Activated T-helper 1 cell treated with anti-CD3 and anti-CD28 coated beads, Interleukin-12 subunit alpha, Interleukin-12 subunit beta, Interleukin-2, Interleukin-4 antibody, amounts not matched to agents 30 ng/mL and 10 ng/mL and 1 ng/mL, durations not matched to agents 14 hours and 24 hours and 36 hours (primary cell): Measurements from ENCODE around the gene POLR3C. TPM values are rescaled to one million over a fixed set of nuclear protein-coding genes. Genes with fewer than 3 reads are reported as not detected.
"Not testable (repeated sequence)": the region's sequence is repeated elsewhere in the genome, so short reads cannot be mapped to it uniquely, and the experiment has no call there.

Experiments used
- DNase-seq: peaks from one replicate; pipeline ENCODE4 v3.0.0; 2021; ENCODE audit warnings: low spot score
- H3K27ac Mint-ChIP-seq: one replicate; pipeline ENCODE4 v1.8.0; 2021; ENCODE audit warnings: mild to moderate bottlenecking, mixed read lengths
- H3K27me3 Mint-ChIP-seq: one replicate; pipeline ENCODE4 v1.8.0; 2022; ENCODE audit warnings: mild to moderate bottlenecking, moderate library complexity, mixed read lengths; ENCODE audit not compliant: insufficient read depth
- H3K36me3 Mint-ChIP-seq: one replicate; pipeline ENCODE4 v1.8.0; 2021; ENCODE audit warnings: low read depth, mixed read lengths
- H3K4me1 Mint-ChIP-seq: one replicate; pipeline ENCODE4 v1.8.0; 2021; ENCODE audit warnings: low read depth, mixed read lengths
- H3K4me3 Mint-ChIP-seq: one replicate; pipeline ENCODE4 v1.8.0; 2021; ENCODE audit warnings: mild to moderate bottlenecking, moderate library complexity, mixed read lengths
- H3K9me3 Mint-ChIP-seq: one replicate; pipeline ENCODE4 v1.8.0; 2021; ENCODE audit warnings: mixed read lengths
- intact Hi-C: fragments of 100-400 bp; cut with micrococcal nuclease; formaldehyde crosslinking; loops from one replicate; pipeline ENCODE4 v1.15.1; 2024
- total RNA-seq: library from RNA; stranded (reverse); gene quantifications from 2 replicates; pipeline ENCODE4 v1.2.3, GENCODE V29; 2022

POLR3C gene
- total RNA-seq, 1 donor from 2014 or later: 44.5 TPM

DNA sequence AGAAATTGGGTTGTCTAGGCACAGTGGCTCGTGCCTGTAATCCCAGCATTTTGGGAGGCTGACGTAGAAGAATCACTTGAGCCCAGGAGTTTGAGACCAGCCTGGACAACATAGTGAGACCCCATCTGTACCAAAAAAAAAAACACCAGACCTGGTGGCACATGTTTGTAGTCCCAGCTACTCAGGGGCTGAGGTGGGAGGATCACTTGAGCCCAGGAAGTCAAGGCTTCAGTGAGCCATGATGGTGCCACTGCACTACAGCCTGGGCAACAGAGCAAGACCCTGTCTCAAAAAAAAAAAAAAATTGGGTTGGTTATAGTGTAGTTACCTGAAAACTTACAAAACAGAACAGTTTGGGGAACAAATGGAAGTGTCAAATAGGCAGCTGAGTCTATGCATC is 6.8 kb downstream of the POLR3C start:
- Mint-ChIP-seq H3K4me1 (peaks cover 32% of the 10 kb centered on the region), H3K36me3 (peaks cover 59% of the 10 kb centered on the region)
- DNase-seq, H3K4me3 Mint-ChIP-seq, H3K9me3 Mint-ChIP-seq, H3K27me3 Mint-ChIP-seq, H3K27ac Mint-ChIP-seq, intact Hi-C loops: not testable (repeated sequence)

DNA sequence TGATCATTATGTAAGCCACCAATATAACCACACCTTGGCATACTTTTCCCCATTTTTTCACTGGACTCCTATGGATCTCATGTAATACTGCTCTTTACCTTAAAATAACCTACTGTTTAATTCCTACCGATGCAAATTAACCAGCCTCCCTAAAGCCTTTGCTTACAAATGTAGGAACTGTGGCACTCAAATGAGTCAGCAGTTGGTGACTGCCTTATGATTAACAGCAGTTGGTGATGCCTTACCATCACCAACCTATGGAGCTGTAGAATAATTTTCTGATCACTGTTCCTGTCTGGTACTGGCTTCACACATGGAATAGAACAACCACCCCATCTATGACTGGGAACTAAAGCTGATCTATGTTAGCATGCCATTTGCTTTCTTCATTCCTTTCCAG is 13.7 kb downstream of the POLR3C start:
- H3K4me3 Mint-ChIP-seq: no peak overlapping the region
- no peaks in the 10 kb centered on the region for H3K27me3 Mint-ChIP-seq
- no peaks in the 10 kb centered on the region for H3K4me1 Mint-ChIP-seq
- intact Hi-C loops: no loop called here
- DNase-seq: no peak
- peaks cover 40% of the 10 kb centered on the region for H3K36me3 Mint-ChIP-seq
- no peak overlapping the region for H3K27ac Mint-ChIP-seq
- H3K9me3 Mint-ChIP-seq: no peaks in the 10 kb centered on the region

DNA sequence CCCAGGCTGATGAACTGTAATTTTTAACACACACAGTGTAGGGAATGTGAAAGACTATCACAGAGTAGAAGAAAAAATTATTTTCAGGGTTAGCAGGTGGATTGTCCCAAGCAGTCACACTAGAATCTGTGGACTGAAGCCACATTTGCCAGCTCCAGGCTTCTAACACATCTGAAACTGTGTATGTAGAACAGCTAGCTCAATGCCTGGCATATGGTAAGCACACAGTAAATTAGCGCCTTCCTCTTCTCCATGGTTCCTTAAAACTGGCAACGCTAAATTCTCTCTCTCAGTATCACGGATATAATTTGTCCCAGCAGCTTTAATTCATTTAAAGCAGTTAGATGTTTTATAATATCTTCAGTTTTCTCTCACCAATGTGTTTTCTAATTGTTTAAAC is 19.0 kb downstream of the POLR3C start:
- Mint-ChIP-seq H3K4me1 (peaks cover 6% of the 10 kb centered on the region), H3K4me3 (no peak overlapping the region), H3K9me3 (no peaks in the 10 kb centered on the region), H3K27ac (no peak overlapping the region), H3K27me3 (no peaks in the 10 kb centered on the region), H3K36me3 (peaks cover 22% of the 10 kb centered on the region)
- intact Hi-C loops: no loop called here
- DNase-seq: no peak

DNA sequence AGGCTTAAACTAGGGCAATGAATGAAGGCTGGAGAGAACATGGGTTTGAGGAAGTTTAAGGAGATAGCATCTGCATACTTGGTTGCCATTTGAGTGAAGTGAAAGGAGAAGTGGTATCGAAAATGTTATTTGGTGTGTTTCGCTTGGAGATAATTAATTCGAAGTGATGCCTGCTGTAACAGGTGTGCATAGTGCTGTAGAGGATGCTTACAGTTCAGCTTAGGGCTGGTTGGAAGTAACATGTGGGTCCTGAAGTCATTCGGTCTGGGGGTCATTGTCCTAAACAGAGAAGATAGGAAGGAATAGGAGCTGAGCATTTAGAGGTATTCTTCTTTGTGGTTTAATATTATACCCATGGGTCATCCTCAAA is 21.1 kb downstream of the POLR3C start:
- H3K27ac Mint-ChIP-seq: no peak overlapping the region

DNA sequence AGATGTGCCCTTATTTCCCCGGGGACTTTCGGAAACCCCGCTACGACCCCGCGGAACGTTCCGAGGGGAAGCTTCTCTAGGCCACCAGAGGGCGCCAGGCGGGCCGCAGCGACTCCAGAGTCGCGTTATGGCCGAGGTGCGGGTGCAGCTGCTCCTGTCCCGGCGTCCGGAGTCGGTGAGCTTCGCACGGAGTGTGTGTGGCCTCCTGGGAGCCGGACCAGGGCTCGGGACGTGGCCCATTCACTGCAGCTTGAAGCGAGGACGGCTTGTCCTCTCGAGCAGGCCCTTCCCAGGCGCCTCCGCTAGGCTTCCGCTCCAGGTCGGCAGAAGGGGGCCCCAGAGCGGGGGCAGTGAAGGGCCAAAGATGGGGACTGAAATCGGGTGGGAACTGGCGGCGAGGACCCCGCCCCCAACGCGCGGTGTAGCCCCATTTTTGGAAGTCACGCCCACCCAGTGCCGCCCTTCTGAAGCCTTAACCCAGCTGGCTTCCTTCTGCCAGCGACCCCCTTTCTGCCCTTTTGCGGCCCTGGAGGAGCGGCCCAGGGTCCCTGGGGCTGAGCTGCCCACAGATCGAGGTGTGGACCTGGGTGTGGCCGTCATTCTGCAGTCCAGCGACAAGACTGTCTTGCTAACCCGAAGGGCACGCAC is 21.6 kb downstream of the POLR3C start, which contains the start of gene NUDT17:
TSS of gene NUDT17 (plus strand) at position 117 of the 648 bp plus-strand sequence. CDS start at position 128, 11 bp downstream.
- Mint-ChIP-seq H3K4me3 (peak within 1 kb of the TSS; percentile 9), H3K9me3 (no peaks in the 10 kb centered on the region), H3K27me3 (no peaks in the 10 kb centered on the region), H3K27ac (peak within 1 kb of the TSS; percentile 67), H3K4me1 (peaks cover 6% of the 10 kb centered on the region), H3K36me3 (peaks cover 26% of the 10 kb centered on the region)
- peak; percentile 62 for DNase-seq
- intact Hi-C loops: loop anchor here (1.0 to 2.0 kb wide), 5 partner anchors 25 to 168 kb away; partner anchors contain the start of genes ITGA10 and PEX11B

More for the DNA sequence above, 21.1 kb downstream of the POLR3C start:
- intact Hi-C loops: loop anchor here (2.0 kb wide), 3 partner anchors 26 to 74 kb away; partner anchors contain the start of gene PEX11B
- H3K36me3 Mint-ChIP-seq: peaks cover 24% of the 10 kb centered on the region
- no peak for DNase-seq
- H3K27me3 Mint-ChIP-seq: no peaks in the 10 kb centered on the region
- no peak overlapping the region for H3K4me3 Mint-ChIP-seq
- H3K9me3 Mint-ChIP-seq: no peaks in the 10 kb centered on the region
- peaks cover 6% of the 10 kb centered on the region for H3K4me1 Mint-ChIP-seq

DNA sequence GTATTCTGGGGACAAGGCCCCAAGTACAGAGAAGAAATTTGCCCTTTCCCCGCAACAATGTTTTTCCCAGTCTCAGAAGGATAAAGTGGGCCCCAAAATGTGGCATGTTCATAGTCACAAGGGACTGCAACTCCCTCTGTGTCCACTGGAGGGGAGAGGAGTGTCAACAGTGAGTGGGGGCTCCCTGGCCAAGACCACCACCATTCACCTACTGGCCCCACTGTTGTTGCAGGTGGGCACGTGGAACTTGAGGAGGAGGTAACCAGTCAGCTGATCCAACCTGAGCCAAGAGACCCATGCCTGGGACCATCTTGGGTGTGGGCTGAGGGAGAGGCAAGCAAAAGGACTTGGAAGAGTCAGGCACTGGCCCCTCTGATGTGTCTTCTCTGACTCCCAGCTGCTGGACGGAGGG is 22.2 kb downstream of the POLR3C start:
- no peaks in the 10 kb centered on the region for H3K27me3 Mint-ChIP-seq
- peak overlapping the region; percentile 67 for H3K27ac Mint-ChIP-seq
- peak overlapping the region; percentile 9 for H3K4me3 Mint-ChIP-seq
- H3K36me3 Mint-ChIP-seq: peaks cover 29% of the 10 kb centered on the region
- H3K4me1 Mint-ChIP-seq: peaks cover 6% of the 10 kb centered on the region
- no peaks in the 10 kb centered on the region for H3K9me3 Mint-ChIP-seq
- intact Hi-C loops: loop anchor here (1.0 kb wide), 2 partner anchors 64 to 167 kb away; partner anchors contain the start of gene ITGA10
- peak; percentile 23 for DNase-seq

DNA sequence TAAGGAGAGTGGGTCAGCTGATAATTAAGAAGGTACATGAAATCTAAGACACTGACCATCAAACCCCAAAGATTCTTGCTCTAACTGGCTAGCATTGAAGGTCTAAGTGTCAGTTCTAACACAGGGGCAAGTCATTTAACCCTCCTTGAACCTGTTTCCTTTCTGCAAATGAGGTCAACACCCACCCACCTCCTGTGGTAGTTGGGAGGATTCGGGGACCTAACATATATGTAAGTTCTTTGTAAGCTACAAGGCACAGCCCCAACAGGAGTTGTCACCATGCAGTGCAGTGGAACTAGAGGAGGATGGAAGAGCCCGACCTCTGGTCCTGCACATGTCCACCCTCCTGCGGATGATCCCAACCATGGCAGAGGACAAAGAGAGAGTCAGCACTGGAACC is 23.8 kb downstream of the POLR3C start:
- H3K4me3 Mint-ChIP-seq: no peak overlapping the region
- H3K36me3 Mint-ChIP-seq: peaks cover 23% of the 10 kb centered on the region
- peaks cover 6% of the 10 kb centered on the region for H3K4me1 Mint-ChIP-seq
- intact Hi-C loops: no loop called here
- H3K9me3 Mint-ChIP-seq: no peaks in the 10 kb centered on the region
- no peak overlapping the region for H3K27ac Mint-ChIP-seq
- no peaks in the 10 kb centered on the region for H3K27me3 Mint-ChIP-seq
- no peak for DNase-seq

DNA sequence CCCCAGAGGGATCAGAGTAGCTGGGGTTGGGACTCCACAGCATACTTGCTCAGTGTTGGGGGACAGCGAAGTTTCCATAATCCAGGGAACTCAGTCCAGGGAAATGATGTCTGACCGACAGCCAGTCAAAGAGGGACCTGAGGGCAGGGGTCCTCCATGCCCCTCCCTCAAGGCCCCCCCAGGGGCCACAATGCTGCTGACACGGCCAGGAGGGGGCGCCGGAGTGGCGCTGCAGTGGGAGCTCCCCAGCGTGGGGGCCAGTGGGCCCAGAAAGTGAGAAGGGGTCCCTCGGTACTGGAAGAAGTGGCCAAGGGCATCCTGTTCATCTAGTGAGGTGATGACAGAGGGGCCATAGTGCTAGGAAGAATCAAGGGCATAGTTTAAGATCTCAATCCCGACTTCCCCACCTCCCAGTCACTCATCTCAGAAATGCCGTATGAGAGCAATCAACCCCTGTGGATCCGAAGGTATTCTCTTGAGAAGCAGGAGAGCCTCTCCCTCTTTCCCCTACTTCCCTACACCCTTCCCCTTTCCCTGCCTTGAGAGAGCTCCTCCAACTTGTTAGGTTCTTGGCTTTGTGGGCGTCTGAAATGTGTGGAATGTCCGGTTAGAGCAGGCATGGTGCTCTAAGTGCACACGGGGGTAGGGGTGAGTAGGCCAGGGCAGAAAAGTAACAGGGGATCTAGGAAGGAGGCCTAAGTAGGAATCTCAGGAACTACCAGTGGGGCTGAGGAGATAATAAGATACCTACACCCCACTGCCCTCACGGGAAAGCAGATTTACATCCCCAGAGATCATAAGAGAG is 25.6 kb downstream of the POLR3C start:
- Mint-ChIP-seq H3K9me3 (no peaks in the 10 kb centered on the region), H3K27me3 (no peaks in the 10 kb centered on the region), H3K27ac (peak overlapping the region; percentile 27), H3K4me3 (no peak overlapping the region), H3K4me1 (peaks cover 6% of the 10 kb centered on the region), H3K36me3 (peaks cover 31% of the 10 kb centered on the region)
- intact Hi-C loops: no loop called here
- no peak for DNase-seq

DNA sequence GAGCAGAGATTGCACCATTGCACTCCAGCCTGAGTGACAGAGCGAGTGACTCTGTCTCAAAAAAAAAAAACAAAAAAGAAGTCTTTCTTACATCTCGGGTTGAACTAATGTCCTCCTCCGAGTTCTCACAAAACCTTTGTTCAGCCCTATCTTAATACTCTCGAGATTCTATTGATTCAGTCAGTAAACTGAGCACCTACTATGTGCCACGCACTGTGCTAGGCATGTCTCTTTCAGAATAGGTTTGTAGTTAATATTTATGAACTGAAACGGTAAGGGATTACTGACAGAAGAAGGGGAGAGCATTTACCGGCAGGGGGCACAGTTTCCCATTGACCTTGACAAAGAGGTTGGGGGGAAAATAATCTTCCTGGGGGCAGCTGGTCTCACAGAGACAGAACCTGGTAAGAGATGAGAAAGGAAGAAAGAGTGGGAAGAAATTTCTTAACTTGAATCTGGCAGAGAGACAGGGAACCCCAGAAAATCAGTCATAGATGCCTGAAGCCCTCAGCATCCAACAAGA is 31.5 kb downstream of the POLR3C start:
- peak overlapping the region; percentile 46 for H3K4me3 Mint-ChIP-seq
- no peak for DNase-seq

DNA sequence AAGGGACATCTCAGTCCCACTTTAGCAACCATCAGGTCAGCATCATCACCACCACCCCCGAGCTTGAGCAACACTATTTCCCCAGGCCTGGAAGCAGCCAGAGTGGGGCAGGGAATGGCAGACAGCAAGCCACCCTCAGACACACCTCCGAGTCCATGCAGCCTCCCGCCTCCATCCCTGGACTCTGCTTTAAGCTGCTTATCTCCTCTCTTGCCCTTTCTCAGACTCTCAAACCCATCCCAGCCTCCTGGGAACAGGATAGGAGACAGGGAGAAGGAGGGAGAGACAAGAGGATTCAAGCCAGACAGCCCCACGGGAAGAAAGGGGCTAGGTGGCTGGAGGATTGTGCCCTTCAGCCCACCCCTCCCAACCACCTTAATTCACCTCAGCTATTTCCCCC is 33.2 kb downstream of the POLR3C start:
- intact Hi-C loops: no loop called here
- peaks cover 20% of the 10 kb centered on the region for H3K4me1 Mint-ChIP-seq
- H3K27ac Mint-ChIP-seq: no peak overlapping the region
- no peaks in the 10 kb centered on the region for H3K9me3 Mint-ChIP-seq
- no peak overlapping the region for H3K4me3 Mint-ChIP-seq
- H3K36me3 Mint-ChIP-seq: peaks cover 22% of the 10 kb centered on the region
- DNase-seq: no peak
- no peaks in the 10 kb centered on the region for H3K27me3 Mint-ChIP-seq

More for the DNA sequence above, 31.5 kb downstream of the POLR3C start:
- peaks cover 20% of the 10 kb centered on the region for H3K4me1 Mint-ChIP-seq
- intact Hi-C loops: no loop called here
- H3K36me3 Mint-ChIP-seq: peaks cover 29% of the 10 kb centered on the region
- H3K9me3 Mint-ChIP-seq: no peaks in the 10 kb centered on the region
- H3K27me3 Mint-ChIP-seq: no peaks in the 10 kb centered on the region
- H3K27ac Mint-ChIP-seq: no peak overlapping the region

DNA sequence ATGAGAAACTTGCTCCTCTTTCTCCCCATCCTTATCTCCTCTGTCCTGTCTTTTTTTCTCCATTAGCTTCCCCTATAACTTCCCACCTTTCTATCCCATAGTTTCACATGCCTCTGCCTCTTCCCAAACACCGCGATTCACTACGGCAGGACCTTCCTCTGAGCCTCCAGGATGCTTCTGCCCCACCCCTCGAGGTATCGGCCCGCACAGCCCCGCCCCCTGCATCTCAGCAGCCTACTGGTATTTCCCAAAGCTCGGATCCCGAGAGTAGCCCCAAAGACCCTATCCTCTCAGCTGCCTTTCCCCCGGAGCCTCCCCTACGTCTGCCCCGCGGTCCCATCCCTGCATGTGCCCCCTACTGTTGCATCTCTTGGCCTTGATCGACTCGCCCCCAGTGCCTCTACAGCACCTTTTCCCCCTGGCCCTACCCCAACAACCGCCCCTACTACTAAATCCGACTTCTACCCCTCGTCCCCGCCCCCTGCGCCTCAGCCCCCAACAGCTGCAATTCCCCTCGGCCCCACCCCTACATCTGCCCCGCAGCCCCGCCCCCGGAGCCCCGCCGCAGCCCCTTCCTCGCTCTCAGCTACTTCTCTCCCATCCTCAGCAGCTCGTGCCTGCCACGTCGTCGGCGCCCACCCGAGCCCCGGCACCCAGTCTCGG is 34.4 kb downstream of the POLR3C start:
- peak overlapping the region; percentile 93 for H3K27ac Mint-ChIP-seq
- intact Hi-C loops: loop anchor here (1.0 kb wide), 4 partner anchors 27 to 106 kb away; partner anchors contain the start of genes ANKRD34A, ANKRD35, PEX11B and POLR3GL
- no peaks in the 10 kb centered on the region for H3K9me3 Mint-ChIP-seq
- peaks cover 19% of the 10 kb centered on the region for H3K36me3 Mint-ChIP-seq
- H3K27me3 Mint-ChIP-seq: peaks cover 4% of the 10 kb centered on the region
- peak; percentile 24 for DNase-seq
- H3K4me1 Mint-ChIP-seq: peaks cover 20% of the 10 kb centered on the region
- peak overlapping the region; percentile 94 for H3K4me3 Mint-ChIP-seq

DNA sequence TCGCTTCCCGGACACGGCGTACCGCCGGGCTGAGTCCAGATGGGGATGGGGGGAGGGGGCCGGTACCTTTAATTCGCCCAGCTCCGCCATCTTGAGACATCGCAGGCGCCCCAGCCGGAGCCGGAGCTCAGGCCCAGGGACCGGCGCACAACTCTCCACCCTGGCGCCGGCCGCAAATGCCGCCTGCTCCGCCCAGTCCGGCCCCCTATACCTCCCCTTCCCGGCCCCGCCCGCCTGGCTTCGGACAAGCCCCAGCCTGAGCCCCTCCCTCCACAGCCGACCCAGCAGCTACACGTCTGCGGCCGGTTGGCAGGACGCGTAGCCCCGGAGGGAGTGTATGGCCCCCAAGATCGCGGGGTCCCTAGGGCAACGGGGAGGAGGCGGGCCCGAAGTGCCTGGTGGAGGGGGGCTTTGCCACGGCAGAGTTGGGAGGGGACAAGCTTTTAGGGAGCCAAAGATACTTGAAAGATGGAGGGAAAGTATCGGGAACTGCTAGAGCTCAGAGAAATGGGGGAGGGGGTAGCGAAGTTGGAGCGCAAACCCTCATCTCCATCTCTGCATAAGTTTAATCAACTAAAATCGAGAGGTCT is 35.0 kb downstream of the POLR3C start, which contains the start of gene PIAS3:
TSS of gene PIAS3 (minus strand) at position 181 of the 590 bp plus-strand sequence. CDS start at position 90, 91 bp downstream.
- Mint-ChIP-seq H3K36me3 (peaks cover 15% of the 10 kb centered on the region), H3K9me3 (no peaks in the 10 kb centered on the region), H3K4me3 (peak within 1 kb of the TSS; percentile 94), H3K27ac (peak within 1 kb of the TSS; percentile 93), H3K27me3 (peaks cover 7% of the 10 kb centered on the region), H3K4me1 (peaks cover 20% of the 10 kb centered on the region)
- DNase-seq: peak; percentile 88
- intact Hi-C loops: loop anchor here (1.0 kb wide), 4 partner anchors 26 to 105 kb away; partner anchors contain the start of genes ANKRD34A, ANKRD35, PEX11B and POLR3GL
